HT1080 (cell line): ENCODE results near the gene PALMD. TPM values are rescaled to one million over a fixed set of nuclear protein-coding genes. Genes with fewer than 3 reads are reported as not detected.
A peak's percentile ranks its signal among the peaks of the same experiment; 100 is the strongest.

ENCODE experiments used
- DNase-seq: peaks from one replicate; pipeline ENCODE4 v3.0.0-alpha.2; 2015; ENCODE audit warnings: low read depth
- total RNA-seq: library from RNA; depleted of rRNA; stranded (reverse); fragments of >200 nt; shearing (Covaris generic); gene quantifications from 2 replicates; pipeline ENCODE4 v1.2.3, GENCODE V29; 2014

The PALMD gene
- total RNA-seq, 1 experiment from 2014 or later = 0.63 TPM

DNA sequence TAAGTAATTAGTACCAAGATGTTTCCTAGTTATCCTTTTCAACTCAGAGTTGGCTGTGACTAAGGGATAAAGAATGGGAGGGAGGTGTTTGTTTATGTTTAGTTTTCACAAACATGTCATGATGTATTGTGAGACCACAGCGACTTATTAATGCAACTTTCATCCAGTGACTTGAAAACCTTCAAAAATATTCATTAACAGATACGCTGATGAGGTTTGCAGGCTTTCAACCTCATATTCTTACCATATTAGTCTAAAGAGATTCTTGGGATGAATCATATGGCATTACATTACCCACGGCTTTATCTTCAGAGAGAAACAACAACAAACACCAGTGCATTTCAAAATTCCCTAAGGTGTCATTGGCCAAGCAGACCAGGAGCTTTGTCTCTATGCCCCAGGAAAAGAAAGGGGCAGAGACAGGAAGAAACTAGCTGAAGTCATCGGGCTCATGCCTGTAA, 36.4 kb downstream of the PALMD start:
- peak; percentile 41 for DNase-seq

DNA sequence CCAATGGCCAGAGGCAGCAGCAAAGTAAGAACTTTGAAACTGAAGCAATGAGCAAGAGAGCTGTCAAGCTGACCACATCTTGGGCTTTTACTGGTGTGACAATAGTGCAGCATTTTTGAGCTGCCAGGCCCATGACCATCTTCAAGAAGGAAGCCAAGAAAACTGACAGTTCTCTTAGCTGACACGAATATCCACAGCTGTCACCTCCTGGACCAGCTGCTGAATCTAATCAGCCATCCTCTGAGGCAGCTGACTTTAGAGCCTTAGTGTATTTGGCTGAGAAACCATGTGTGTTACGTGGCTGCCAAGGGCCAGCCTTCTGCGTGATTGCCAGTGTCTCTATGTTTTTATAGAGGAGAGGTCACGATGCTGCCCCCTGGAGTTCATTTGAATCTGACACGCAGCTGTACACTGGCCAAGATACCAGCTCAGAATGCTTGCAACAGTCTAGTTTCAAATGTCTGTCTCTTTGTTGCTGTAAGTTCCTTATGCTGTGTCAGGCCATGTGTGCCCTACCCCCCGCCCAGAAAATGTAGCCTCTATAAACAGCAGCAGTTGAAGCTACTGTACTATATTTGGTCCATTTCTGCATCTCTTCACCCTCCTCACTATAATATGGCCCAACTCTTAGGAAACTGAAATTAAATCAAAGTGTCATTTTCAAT, 39.7 kb downstream of the PALMD start:
- DNase-seq = peak; percentile 68

DNA sequence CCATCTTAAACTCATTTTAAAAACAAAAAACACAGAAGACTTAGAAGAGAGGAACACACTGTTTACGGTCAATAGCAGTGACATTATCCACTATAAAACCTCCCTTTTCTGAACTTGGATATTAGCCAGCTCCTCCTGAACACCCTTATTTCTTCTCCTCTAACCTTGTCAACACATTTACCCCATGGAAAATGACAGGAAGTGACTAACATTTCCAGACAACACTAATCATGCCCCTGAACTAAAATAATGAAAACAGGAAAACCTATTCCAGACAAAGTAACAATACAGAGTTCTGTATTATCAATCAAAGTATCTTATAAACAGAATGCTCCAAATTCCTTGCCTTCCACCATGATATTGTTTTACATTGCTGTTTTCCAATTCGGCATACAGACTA, 45.3 kb downstream of the PALMD start:
- DNase-seq = peak; percentile 25

DNA sequence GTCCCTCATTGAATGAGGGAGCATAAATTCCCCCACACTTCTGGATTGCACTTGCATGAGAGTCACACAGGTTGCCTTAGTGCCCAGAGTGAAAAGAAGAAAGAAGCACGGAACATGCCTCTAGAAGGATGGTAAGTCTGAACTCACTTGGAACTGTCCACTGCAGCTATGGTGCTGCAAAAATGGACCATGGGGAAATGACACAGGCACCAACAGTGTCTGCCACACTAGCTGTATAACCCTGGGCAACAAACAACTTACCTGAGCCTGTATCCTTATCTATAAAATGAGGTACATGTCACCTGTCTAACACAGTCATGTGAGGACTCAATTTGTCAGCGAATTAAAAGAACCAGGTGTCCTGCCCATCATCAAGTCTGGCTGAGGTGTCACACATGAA, 50.7 kb downstream of the PALMD start:
- DNase-seq = no peak

DNA sequence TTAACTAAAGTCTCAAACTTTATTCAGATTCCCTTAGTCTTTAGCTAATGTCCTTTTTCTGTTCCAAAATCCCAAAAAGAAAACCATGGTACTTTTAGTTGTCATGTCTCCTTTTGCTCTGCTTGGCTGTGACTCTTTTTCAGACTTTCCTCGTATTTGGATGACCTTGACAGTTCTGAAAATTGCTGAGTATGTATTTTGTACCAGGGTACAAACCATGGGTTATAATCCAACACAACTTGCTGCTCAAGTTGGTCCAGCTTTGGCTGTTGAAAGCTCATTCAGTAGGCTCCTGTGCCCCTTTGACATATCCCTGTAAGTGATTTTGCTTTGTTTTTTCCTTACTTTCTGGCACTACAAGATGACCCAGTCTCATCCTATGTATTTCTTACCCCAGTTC, 51.7 kb downstream of the PALMD start:
- no peak for DNase-seq

DNA sequence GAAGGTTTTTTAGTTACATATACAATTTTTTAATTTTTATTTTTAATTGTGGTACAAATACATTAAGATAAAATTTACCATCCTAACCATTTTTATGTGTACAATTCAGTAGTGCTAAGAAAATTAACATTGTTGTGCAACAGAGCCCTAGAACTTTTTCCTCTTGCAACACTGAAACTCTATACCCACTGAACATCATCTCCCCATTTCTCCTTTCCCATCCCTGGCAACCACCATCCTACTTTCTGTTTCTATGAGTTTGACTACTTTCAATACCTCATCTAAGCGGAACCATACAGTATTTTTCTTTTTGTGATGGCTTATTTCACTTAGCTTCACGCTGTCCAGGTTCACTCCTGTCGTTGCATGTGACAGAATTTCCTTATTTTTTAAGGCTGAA, 54.1 kb downstream of the PALMD start:
- no peak for DNase-seq

DNA sequence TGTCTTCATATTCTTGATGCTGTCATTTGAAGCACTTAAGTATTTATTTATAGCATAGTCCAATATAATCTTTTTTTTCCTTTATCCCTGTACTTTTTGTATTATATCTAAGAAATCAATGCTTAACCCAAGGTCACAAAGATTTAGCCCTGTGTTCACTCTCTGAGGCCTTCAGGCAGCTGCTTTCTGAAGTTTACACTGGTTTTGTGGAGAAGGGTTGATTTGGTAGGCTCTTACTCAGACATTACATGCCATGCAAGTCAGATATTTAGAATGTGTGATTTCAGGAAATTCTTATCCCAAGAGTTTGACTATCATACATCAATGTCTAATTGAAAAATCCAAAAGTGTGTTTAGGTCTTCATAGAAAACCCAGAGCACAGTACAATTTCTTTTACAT, 56.3 kb downstream of the PALMD start:
- no peak for DNase-seq

DNA sequence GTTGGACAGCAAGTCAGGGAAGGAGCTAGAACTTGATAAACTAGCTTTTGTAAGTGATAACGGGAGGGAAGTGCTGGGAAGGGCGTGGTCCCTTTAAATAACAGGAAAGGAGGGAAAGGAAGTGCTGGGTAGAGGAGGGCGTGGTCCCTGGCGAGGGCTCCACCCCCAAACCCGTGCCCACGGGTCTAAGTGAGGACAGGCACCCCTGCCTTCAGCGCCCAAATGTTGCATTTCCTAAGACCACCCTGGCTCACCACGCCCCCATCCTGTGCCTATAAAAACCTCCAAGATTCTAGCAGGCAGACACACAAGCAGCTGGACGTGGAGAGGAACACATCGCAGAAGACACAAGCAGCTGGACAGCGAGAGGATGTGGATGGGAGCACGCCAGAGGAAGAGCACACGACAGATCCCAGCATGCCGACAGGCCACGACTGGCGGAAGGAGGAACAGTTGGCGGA, 58.5 kb downstream of the PALMD start:
- DNase-seq = no peak

DNA sequence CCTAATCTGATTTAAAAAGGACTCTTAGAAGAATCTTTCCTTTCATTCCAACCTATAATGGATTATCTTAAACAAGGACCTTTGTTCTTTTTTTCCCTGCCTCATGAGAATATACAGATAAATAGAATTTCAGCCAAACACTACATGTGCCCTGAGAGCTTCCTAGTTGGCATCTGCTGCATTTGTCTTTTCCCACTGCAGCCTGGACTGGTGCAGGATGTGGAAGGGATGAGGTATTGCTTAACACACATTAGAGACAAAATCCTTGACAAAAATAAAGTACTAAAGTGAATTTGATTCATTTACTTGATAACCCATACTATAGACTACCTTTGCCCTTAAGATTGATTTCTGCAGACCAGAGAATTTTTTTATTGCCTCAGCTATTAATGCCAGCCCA, 59.5 kb downstream of the PALMD start:
- no peak for DNase-seq

DNA sequence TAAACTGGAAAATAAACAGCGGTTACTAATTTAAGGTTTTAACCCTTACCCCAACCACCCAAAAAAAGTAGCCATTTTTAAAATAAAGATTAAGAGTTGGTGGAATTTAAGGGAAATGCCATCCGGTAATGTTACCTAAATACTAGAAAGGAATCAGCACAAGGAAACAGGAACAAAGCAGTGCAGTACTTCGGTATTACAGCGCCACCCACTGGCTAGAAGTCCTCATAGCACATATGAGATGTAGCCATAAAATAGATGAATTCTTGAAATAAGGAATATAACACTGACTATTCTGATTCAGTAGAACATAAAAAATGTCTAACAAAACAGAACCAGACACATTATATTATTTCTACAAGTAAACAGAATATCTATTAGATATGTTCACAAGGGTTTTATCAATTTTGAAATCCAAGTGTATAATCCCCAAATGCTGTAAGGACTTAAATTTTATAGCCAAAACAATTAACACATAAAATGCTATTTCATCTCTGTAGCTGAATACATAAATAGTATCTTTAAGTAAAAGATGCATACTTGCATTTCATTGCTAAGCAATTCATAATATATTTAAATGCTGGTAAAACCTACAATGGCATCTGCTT, 61.7 kb downstream of the PALMD start:
- peak; percentile 59 for DNase-seq

DNA sequence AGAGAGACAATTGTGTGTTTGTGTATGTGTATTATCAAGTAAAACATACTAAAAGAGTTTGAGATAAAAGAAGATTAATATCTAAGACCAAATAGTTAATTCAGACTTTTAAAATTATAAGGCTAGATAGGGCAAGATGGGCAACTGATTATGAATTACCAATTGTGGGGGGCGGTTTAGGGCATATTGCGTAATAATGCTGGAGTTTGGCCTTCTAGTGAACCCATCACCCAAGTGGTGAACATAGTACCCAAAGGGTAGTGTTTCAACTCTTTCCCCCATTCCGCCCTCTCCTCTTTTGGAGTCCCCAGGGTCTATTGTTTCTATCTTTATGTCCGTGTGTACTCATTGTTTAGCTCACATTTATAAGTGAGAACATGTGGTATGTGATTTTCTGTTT, 65.1 kb downstream of the PALMD start:
- DNase-seq = no peak

DNA sequence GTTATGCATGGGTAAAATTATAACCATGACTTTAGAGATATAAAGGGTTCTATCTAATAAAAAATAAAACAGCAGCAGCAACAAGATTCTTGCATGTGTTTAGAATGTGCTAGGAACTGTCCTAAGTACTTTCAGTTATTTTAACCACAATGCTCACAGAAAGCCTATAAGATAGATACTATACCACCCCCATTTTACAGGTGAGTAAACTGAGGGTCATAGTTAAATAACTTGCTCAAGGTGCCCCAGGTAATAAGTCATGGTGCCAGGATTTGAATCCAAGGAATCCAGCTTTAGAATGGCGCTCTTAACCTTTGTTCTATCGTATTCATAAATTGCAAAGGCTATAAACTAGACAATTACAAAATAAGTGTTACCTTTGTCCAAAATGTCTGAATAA, 67.1 kb downstream of the PALMD start:
- DNase-seq = no peak

DNA sequence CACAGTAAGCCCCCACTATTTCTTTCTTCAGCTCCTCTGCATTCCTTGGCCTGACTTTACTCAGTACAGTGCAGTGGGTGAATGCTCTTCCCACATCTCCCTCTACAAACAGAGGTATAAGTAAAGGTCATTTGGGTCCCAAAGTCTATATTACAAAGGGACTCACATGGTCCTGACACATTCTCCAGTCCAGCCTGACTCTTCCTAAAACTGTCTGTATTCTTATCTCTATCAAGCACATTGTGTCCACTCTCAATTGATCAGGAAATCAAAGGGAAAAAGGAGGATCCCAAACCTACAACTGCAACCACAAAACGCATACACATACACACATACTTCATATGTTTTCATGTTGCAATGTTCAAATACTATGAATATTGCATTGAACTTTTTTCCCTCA, 71.1 kb downstream of the PALMD start:
- no peak for DNase-seq

DNA sequence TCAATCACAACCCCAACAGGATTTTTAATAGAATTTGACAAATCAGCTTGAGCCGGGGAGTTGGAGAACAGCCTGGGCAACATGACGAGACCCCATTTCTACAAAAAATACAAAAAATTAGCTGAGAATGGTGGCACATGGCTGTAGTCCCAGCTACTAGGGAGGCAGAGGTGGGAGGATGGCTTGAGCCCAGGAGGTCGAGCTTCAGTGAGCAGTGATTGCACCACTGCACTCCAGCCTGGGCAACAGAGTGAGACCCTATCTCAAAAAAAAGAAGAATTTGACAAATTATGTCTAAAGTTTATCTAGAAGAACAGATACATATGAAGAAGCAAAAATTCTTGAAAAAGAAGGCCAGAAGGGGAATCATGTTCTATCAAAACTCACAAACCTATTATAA, 77.3 kb downstream of the PALMD start:
- no peak for DNase-seq

DNA sequence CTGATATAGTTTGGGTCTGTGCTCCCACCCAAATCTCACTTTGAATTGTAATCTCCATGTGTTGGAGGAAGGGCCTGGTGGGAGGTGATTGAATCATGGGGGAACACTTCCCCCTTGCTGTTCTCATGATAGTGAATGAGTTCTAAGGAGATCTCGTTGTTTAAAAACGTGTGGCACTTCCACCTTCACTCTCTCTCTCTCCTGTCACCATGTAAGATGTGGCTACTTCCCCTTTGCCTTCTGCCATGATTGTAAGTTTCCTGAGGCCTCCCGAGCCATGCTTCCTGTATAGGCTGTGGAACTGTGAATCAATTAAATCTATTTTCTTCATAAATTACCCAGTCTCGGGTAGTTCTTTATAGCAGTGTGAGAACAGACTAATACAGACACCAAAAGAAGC, 80.1 kb downstream of the PALMD start:
- no peak for DNase-seq

DNA sequence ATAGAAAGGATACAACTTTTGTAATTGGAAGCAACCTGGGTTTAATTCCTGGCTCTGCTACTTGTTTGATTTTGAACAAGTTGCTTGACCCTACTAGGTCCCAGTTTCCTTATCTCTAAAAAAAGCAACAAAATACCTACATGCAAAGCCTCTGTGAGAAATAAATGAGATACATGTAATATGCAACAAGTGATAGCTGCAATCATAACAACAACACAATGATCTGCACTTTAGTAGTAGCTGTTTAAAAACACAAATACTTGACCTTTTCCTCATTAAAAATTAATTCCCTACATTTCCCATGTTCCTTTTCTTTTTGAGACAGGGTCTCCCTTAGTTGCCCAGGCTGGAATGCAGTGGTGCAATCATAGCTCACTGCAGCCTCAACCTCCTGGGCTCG, 80.5 kb downstream of the PALMD start:
- no peak for DNase-seq

DNA sequence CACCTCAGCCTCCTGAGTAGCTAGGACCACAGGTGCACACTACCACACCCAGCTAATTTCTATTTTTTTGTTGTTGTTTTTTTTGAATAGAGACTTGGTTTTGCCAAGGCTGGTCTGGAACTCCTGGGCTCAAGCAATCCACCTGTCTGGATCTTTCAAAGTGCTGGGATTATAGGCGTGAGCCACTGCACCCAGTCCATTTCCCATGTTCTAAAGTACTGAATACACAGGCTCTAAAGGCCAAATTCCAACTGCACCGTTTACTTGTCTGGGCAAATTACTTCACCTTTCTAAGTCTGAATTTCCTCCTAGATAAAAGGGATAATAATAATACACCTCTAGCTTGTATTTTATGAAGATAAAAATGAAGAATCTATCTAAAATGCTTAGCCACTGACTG, 80.9 kb downstream of the PALMD start:
- no peak for DNase-seq

DNA sequence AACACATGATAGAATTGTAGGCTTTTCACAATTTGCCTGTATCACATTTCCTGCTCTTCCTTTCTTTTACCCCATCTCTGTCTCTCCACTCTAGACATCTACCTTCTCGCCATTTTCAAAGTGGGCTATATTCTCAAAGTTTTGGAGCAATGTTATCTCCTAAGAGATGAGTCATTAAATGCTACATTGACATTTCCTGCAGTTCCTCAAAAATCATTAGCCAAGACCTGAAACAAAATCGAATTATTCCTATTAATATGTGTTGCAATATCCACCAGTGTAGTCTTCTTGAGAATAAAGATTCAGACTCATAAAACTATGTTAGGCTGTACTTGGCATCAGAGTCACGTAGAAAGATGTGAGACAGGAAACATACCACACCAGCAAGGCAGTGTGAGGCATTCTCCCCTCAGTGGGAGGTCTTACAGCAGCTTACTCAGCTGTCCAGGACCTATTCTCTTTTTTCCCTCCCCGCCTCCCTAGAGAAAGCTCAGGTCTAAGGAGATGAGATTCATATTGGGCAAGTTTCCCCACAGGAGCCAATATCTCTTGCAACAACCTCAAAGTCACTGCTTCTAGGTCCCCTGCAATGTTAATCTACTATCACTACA, 81.8 kb downstream of the PALMD start:
- peak; percentile 75 for DNase-seq

DNA sequence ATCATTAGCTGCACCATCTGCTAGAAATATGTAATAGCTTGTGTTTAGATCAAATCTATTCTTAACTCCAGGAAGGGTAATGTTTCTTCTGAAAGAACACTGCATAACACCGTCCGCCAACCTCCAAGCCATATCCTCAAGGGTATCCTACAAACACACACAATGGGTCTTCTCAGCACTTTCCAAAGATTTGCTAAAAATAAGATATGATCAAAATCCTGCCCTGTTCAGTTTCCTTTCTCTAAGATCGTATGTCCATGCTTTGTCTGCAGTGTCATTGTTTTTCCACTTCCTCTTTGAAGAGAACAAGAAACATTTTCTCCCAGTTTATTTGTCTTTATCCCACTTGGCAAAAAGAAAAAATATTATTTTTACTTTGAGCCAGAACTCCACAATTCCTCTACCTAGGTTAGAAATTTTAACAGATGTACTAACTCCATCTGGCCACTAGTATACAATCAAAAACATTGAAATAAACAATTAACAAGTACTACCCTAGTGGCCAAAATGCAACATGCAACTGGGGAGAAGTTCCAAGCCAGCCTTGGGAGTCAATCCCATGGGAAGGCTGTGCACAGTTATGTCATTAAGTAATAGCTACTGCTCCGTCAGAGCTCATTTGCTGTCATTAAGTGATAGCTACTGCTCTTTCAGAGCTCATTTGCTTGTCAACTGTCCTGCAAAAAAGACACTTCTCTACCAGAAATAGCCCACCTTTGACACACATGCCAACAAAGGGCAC, 82.8 kb downstream of the PALMD start:
- DNase-seq = peak; percentile 32

DNA sequence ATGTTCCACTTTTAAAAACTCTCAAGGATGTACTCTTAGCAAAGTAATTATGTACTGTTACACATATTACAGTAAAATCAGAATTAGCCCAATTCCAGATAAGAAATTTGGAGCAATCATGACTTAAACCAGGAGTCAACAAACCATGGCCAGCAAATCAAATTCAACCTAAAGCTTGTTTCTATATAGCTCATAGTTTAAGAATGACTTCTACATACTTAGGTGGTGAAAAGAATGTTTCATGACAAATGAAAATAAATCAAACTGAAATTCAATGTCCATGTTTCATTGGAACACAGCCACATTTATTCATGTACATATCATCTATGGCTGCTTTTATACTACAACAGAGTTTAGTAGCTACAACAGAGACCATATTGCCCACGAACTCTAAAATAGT, 85.5 kb downstream of the PALMD start:
- DNase-seq = no peak

DNA sequence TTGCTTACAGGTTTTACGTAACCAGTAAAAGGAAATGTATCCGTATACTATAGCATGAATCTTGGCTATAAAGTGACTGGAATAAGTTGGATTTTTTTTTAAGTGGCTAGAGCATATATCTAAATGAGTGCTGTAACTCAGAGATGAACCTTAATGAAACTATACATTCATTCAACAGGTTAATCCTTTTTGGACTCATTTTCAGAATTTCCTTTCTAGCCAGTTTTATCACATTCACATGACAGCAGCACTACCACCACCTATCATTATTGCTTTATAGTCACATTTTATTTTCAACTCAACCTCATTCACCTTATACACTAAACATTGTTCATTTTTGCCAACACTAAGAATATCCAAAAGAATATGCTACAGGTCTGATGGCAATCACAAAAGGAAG, 89.9 kb downstream of the PALMD start:
- DNase-seq = no peak

DNA sequence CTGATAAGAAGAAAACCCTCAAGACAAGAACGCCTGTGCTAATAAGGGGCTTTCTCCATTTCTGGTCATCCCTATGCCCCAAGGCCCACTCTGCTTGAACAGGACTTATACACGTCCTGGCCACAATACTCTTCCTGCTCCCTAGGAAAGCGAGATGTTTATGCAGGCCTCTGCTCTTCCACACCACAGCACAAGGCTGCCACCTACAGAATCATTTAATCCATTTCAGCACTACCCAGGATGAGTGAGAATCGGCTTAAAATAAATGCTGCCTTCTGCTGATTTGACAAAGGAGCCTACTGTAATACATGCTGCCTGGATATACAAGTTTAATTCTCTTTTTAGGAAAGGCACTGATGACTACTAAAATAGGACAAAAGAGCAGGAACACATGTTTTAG, 91.1 kb downstream of the PALMD start:
- peak; percentile 72 for DNase-seq
